Pancreas (tissue), 10 donors: ENCODE results near the gene CCBE1. TPM values are rescaled to one million over a fixed set of nuclear protein-coding genes. Genes with fewer than 3 reads are reported as not detected.

Experiments used
- ATAC-seq, 4 donors: fragments of 200-7000 bp; cut with Tn5 transposase; one replicate each; pipeline versions ENCODE4 v1.8.0 to v1.9.1; 2020; ENCODE audit warnings: mild to moderate bottlenecking in 4 of 4, moderate library complexity in 4 of 4
- DNase-seq, 6 donors: peaks; one replicate each; pipeline ENCODE4 v3.0.0-alpha.2; 2020
- FAIRE-seq: peaks from 2 replicates; lab custom pipeline; 2012; peaks lifted over from hg19 to GRCh38; lab: Jason Lieb, UNC
- H3K27ac ChIP-seq, 4 donors: fragments of 200-600 bp; sonication (generic); 1 replicate in 3 of 4; 2 replicates in 1 of 4; pipeline versions ENCODE4 v1.5.0 to v1.8.0; 2020
- H3K27me3 ChIP-seq, 4 donors: fragments of 200-600 bp; one replicate each; pipeline ENCODE4 v1.8.0; 2021
- H3K36me3 ChIP-seq, 3 donors: fragments of 200-600 bp; sonication (generic) in 1 of 3; one replicate each; pipeline versions ENCODE4 v1.5.0 to v1.8.0; 2020 to 2021
- H3K4me1 ChIP-seq, 3 donors: fragments of 200-600 bp; one replicate each; pipeline ENCODE4 v1.8.0; 2021
- H3K4me3 ChIP-seq, 4 donors: fragments of 200-600 bp; sonication (generic) in 2 of 4; one replicate each; pipeline versions ENCODE4 v1.5.0 to v1.8.0; 2020 to 2021
- H3K9me3 ChIP-seq, 4 donors: fragments of 200-600 bp; one replicate each; pipeline ENCODE4 v1.8.0; 2021
- WGBS, 2 donors: extraction: QIAGEN DNeasy Blood & Tissue Kit; methylation state at CpG; one replicate each; pipeline ENCODE4 v1.1.7; 2013; 5-methylcytosine and 5-hydroxymethylcytosine counted together
- intact Hi-C, 3 donors: fragments of 100-400 bp; cut with DNase I; formaldehyde crosslinking; loops; one replicate each; pipeline versions ENCODE4 v1.11.1 to v1.14.2; 2022
- polyA plus RNA-seq, 2 donors: library from polyadenylated mRNA; stranded (reverse); fragments of 200-250 nt; gene quantifications; one replicate each; pipeline ENCODE4 v1.2.3, GENCODE V29; 2013
- total RNA-seq, 6 donors: library from RNA; stranded (reverse); fragmentation: NEBNext Ultra II Directional in 4 of 6; extraction: Animal tissue kit (Norgen Biotek cat#: 25700) in 4 of 6; gene quantifications; one replicate each; pipeline versions ENCODE4 v1.2.1 to v1.2.4, GENCODE V29; 2021 to 2023
- TF ChIP-seq, protein P1 (sequence below), 4 donors: fragments of 200-600 bp; sonication (generic) in 3 of 4; IDR thresholded peaks; one replicate each; pipeline versions ENCODE4 v1.5.0 to v1.8.0; 2021; ENCODE audit warnings: antibody characterized with exemption in 4 of 4
- donor health status: healthy with polysubstance abuse.
- donor health status: DM: no; HTN: no; CAD: no; lungs with moderate emphysema.
- donor health status: DM: no; HTN: no; CAD: no.
- donor health status: control.
- donor health status: control.
- donor health status: Bipolar disorder and iron deficiency.
- donor health status: DM: yes; HTN: yes; CAD: no.
- donor health status: DM: no; HTN: no; CAD: no.
- donor health status: DM: no; HTN: no; CAD: no.
- donor health status: DM: yes; HTN: yes; CAD: no.

CCBE1 gene
- total and polyA plus RNA-seq, 8 donors: 0.08 to 1.5 (median 0.59) TPM

DNA sequence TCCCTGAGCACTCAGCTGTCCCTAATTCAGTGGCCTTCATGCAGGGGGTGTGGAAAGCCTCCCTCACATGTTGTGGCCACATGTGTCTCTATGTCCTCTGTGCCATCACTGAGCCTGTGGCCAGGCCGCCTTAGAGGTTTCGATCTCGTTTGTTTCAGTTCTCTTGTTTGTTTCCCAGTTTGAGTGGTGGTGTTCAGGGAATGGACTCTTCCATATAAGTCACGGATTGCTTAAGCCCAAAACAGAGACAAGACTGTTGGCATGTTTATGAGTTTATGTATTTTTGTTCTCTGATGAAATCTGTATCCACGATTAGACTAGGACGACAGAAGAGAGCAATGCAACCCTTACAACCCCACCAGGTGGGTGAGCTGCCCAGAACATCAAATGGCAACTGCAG lies 134.5 kb downstream of the CCBE1 start:
- no peak overlapping the region for H3K27ac ChIP-seq
- ATAC-seq (no peak), FAIRE-seq (no peak)

DNA sequence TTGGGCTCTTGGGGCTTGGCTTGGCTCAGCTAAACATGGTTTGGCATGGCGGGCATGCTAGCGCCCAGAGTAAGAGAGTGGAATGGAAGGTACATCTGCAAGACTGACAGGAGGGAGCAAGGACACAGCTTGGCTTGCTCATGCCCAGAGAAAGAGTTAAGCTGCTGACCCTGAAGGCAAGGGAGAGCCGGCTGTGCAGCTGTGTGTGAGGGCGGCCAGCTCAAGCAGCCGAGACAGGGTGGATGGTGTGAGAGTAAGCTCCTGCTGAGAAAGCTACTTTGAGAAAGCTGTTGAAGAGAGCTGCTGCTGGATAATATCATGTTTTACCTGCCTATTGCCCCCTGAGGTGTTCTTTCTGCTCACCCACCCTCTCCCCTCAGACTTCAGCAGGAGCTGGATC lies 135.6 kb downstream of the CCBE1 start:
- Histone ChIP-seq H3K4me1 (no peaks in the 10 kb centered on the region), H3K4me3 (no peak overlapping the region), H3K27ac (no peak overlapping the region), H3K27me3 (no peaks in the 10 kb centered on the region), H3K9me3 (no peaks in the 10 kb centered on the region), H3K36me3 (no peaks in the 10 kb centered on the region)
- TF ChIP-seq, protein P1, sequence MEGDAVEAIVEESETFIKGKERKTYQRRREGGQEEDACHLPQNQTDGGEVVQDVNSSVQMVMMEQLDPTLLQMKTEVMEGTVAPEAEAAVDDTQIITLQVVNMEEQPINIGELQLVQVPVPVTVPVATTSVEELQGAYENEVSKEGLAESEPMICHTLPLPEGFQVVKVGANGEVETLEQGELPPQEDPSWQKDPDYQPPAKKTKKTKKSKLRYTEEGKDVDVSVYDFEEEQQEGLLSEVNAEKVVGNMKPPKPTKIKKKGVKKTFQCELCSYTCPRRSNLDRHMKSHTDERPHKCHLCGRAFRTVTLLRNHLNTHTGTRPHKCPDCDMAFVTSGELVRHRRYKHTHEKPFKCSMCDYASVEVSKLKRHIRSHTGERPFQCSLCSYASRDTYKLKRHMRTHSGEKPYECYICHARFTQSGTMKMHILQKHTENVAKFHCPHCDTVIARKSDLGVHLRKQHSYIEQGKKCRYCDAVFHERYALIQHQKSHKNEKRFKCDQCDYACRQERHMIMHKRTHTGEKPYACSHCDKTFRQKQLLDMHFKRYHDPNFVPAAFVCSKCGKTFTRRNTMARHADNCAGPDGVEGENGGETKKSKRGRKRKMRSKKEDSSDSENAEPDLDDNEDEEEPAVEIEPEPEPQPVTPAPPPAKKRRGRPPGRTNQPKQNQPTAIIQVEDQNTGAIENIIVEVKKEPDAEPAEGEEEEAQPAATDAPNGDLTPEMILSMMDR (IDR thresholded peaks at IDR 0.05): no peak
- FAIRE-seq: no peak
- no peak for DNase-seq
- intact Hi-C loops: no loop called here
- 63 to 78% methylated on average over 5 of the region's 5 CpGs for WGBS, 2 donors
- no peak for ATAC-seq

More for the DNA sequence above, 134.5 kb downstream of the CCBE1 start:
- Histone ChIP-seq H3K4me1 (no peaks in the 10 kb centered on the region), H3K9me3 (no peaks in the 10 kb centered on the region), H3K36me3 (no peaks in the 10 kb centered on the region), H3K27me3 (no peaks in the 10 kb centered on the region), H3K4me3 (no peak overlapping the region)
- DNase-seq: no peak
- 58 to 64% methylated on average over 6 of the region's 6 CpGs for WGBS, 2 donors
- TF ChIP-seq, protein P1 (IDR thresholded peaks at IDR 0.05): no peak
- intact Hi-C loops: no loop called here

DNA sequence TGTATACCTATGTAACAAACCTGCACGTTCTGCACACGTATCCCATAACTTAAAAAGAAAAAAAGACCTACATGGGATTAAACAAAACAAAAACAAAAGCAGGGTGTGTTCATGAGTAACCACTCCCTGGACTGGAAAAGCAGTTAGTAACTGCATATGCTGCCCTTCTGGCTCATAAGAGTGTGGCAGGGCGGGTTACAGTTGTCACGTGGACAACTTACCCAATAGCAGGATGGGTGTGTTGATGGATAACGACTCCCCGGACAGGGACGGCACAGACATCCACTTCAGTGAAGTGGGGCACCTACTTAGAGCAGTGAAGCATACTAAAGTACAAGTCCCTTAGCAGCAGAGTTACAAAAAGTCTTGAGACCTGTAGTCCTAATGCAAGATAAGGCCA lies 136.7 kb downstream of the CCBE1 start:
- no peak for ATAC-seq
- TF ChIP-seq, protein P1 (IDR thresholded peaks at IDR 0.05): no peak
- intact Hi-C loops: no loop called here
- H3K4me1 ChIP-seq: no peaks in the 10 kb centered on the region
- 69 to 87% methylated on average over 7 of the region's 7 CpGs for WGBS, 2 donors
- H3K4me3 ChIP-seq: no peak overlapping the region
- no peak for DNase-seq
- H3K27ac ChIP-seq: no peak overlapping the region
- no peak for FAIRE-seq
- no peaks in the 10 kb centered on the region for H3K27me3 ChIP-seq
- no peaks in the 10 kb centered on the region for H3K9me3 ChIP-seq
- H3K36me3 ChIP-seq: no peaks in the 10 kb centered on the region

DNA sequence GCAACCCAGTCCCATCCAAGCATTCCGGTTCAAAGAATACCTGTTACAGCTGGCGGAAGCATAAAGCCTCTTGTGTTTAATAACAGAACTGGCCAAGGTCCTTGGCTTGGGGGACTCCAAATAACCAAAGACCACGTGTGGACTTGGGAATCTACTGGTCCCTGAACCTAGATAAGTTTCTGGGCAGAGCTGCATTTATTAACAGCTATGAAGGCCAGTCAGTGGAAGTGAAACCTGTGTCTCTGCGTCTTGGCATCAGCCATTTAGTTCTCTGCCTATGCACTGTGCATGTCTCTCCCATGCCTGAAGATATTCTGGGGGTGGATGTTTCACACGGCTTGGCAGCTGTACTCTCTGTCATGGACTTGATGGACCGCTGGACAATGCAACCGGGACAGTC lies 137.7 kb downstream of the CCBE1 start:
- TF ChIP-seq, protein P1 (IDR thresholded peaks at IDR 0.05): no peak
- ATAC-seq (no peak), DNase-seq (no peak), FAIRE-seq (no peak)
- no peak overlapping the region for H3K4me3 ChIP-seq
- no peaks in the 10 kb centered on the region for H3K36me3 ChIP-seq
- intact Hi-C loops: no loop called here
- 65 to 71% methylated on average over 7 of the region's 7 CpGs for WGBS, 2 donors
- H3K4me1 ChIP-seq: no peaks in the 10 kb centered on the region
- H3K27ac ChIP-seq: no peak overlapping the region
- H3K27me3 ChIP-seq: no peaks in the 10 kb centered on the region
- no peaks in the 10 kb centered on the region for H3K9me3 ChIP-seq

DNA sequence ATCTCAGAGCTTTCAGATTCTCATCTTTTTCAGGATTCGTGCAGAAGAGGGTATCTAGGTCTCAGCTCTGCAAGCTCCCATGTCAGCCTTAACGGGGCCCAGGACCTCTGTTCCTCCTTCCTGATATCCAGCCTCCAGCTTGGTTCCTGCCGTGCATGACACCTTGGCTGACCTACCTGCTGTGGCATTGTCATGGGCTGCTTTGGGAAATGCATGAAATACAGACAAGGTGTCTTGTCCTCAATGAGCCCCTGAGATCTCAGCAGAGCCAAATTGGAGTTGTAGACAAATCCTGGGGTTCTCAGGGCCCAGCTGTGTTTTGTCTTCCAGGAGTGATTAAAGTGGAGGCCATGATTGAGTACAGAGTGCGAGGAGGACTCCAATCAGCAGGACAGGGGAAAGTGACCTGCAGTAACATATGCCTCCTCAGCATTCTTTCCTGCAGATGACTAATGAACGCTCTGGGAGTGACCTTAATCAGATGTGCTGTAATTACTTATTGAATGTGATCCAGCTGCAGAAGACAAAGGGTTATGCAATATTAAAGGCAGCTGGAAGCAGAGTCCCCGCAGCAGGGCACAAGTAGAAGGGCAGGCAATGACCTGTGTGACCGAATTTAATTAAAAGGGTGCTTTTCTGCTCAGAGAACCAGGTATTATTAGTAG lies 141.1 kb downstream of the CCBE1 start:
- Histone ChIP-seq H3K4me3 (no peak overlapping the region), H3K36me3 (no peaks in the 10 kb centered on the region), H3K4me1 (no peaks in the 10 kb centered on the region), H3K9me3 (no peaks in the 10 kb centered on the region), H3K27me3 (no peaks in the 10 kb centered on the region), H3K27ac (no peak overlapping the region)
- WGBS, 2 donors: 51 to 57% methylated on average over 7 of the region's 7 CpGs
- intact Hi-C loops: no loop called here
- TF ChIP-seq, protein P1 (IDR thresholded peaks at IDR 0.05): no peak
- no peak for FAIRE-seq
- no peak for ATAC-seq
- DNase-seq: no peak
